Nephron progenitor cell (in vitro differentiated cells): ENCODE data around the gene DNAJC8.

Experiments used
- DNase-seq: peaks from one replicate; pipeline ENCODE4 v3.0.0; 2021
- H3K27ac Mint-ChIP-seq: 2 replicates; pipeline ENCODE4 v1.8.0; 2021; ENCODE audit warnings: mild to moderate bottlenecking, moderate library complexity, mixed read lengths
- H3K27me3 Mint-ChIP-seq: 2 replicates; pipeline ENCODE4 v1.8.0; 2021; ENCODE audit warnings: mild to moderate bottlenecking, low read depth, mixed read lengths; ENCODE audit not compliant: poor library complexity
- H3K36me3 Mint-ChIP-seq: 2 replicates; pipeline ENCODE4 v1.8.0; 2021; ENCODE audit warnings: low read depth, mixed read lengths
- H3K4me1 Mint-ChIP-seq: 2 replicates; pipeline ENCODE4 v1.8.0; 2021; ENCODE audit warnings: mixed read lengths
- H3K4me3 Mint-ChIP-seq: 2 replicates; pipeline ENCODE4 v1.8.0; 2021; ENCODE audit warnings: mild to moderate bottlenecking, moderate library complexity, mixed read lengths
- H3K9me3 Mint-ChIP-seq: 2 replicates; pipeline ENCODE4 v1.8.0; 2021; ENCODE audit warnings: mild to moderate bottlenecking, moderate library complexity, mixed read lengths
- TF ChIP-seq, protein P1 (sequence below): fragments of 200-600 bp; sonication (generic); IDR thresholded peaks from 2 replicates; pipeline ENCODE4 v1.5.0; 2021; ENCODE audit warnings: antibody characterized with exemption

DNAJC8 gene

DNA sequence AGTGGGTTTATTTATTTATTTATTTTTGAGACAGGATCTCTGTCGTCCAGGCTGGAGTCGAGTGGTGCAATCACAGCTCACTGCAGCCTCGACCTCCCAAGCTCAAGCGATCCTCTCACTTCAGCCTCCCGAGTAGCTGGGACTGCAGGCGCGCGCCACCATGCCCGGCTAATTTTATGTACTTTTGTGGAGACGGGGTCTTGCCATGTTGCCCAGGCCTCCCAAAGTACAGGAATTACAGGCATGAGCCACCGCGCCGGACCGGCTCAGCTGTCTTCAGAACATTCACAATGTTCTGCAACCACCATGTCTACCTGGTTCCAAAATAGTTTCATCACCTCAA is 406 bp upstream of the DNAJC8 start:
- Mint-ChIP-seq H3K9me3 (no peaks in the 10 kb centered on the region), H3K36me3 (peaks cover 7% of the 10 kb centered on the region), H3K27me3 (peaks cover 9% of the 10 kb centered on the region), H3K4me1 (peaks cover 26% of the 10 kb centered on the region), H3K4me3 (peak overlapping the region; percentile 97), H3K27ac (no peak overlapping the region)
- no peak for DNase-seq
- TF ChIP-seq, protein P1, sequence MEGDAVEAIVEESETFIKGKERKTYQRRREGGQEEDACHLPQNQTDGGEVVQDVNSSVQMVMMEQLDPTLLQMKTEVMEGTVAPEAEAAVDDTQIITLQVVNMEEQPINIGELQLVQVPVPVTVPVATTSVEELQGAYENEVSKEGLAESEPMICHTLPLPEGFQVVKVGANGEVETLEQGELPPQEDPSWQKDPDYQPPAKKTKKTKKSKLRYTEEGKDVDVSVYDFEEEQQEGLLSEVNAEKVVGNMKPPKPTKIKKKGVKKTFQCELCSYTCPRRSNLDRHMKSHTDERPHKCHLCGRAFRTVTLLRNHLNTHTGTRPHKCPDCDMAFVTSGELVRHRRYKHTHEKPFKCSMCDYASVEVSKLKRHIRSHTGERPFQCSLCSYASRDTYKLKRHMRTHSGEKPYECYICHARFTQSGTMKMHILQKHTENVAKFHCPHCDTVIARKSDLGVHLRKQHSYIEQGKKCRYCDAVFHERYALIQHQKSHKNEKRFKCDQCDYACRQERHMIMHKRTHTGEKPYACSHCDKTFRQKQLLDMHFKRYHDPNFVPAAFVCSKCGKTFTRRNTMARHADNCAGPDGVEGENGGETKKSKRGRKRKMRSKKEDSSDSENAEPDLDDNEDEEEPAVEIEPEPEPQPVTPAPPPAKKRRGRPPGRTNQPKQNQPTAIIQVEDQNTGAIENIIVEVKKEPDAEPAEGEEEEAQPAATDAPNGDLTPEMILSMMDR, result no peak

DNA sequence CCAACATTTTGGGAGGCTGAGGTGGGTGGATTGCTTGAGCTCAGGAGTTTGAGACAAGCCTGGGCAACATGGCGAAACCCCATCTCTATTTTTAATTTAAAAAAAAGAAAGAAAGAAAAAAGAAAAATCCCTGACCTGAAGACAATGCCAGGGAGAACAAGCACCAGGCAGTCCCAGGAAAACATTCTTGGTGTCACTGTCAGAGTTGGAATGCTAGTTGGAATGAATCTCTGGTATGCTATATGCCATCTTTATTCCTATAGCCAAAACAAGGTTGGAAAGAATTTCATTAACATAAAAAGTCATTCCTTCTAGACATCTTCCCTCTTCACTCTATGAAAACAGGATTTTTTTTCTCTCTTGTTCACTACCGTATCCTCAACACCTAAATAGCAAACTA is 2.8 kb downstream of the DNAJC8 start:
- DNase-seq, result no peak
- Mint-ChIP-seq H3K4me1 (peaks cover 26% of the 10 kb centered on the region), H3K9me3 (no peaks in the 10 kb centered on the region), H3K4me3 (peak overlapping the region; percentile 21), H3K36me3 (peaks cover 38% of the 10 kb centered on the region), H3K27ac (no peak overlapping the region), H3K27me3 (peaks cover 9% of the 10 kb centered on the region)
- TF ChIP-seq, protein P1, result no peak

GRCh38 chr1:28229089-28229488 is 3.7 kb downstream of the DNAJC8 start:
- Mint-ChIP-seq H3K4me1 (peaks cover 23% of the 10 kb centered on the region), H3K36me3 (peaks cover 44% of the 10 kb centered on the region), H3K27me3 (peaks cover 9% of the 10 kb centered on the region), H3K9me3 (no peaks in the 10 kb centered on the region), H3K4me3 (no peak overlapping the region), H3K27ac (no peak overlapping the region)
- TF ChIP-seq, protein P1, result no peak
- DNase-seq, result no peak

GRCh38 chr1:28213315-28213714 is 19.5 kb downstream of the DNAJC8 start:
- no peak overlapping the region for H3K27ac Mint-ChIP-seq
- no peak for DNase-seq
- no peaks in the 10 kb centered on the region for H3K27me3 Mint-ChIP-seq
- no peaks in the 10 kb centered on the region for H3K4me1 Mint-ChIP-seq
- H3K36me3 Mint-ChIP-seq, result peaks cover 26% of the 10 kb centered on the region
- no peaks in the 10 kb centered on the region for H3K9me3 Mint-ChIP-seq
- TF ChIP-seq, protein P1, result no peak
- H3K4me3 Mint-ChIP-seq, result no peak overlapping the region

DNA sequence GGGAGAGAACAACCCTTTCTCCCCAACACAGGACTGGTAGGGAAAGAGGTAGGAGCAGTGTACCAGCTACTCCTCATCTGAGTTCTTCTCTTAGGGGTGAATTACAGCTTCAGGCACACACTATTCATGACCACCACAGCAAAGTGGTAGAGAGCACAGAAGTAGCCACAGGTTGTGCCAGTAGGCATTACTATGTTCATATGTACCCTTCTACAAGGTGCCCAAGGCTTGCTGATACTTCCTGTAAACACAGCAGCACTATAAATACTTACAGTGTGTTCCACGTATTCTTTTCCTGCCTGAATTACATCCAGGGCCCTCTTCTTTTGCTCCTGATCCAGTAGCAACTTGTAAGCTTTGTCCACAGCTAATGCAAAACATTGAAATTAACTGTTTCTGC is 23.1 kb downstream of the DNAJC8 start:
- peak overlapping the region; percentile 42 for H3K27ac Mint-ChIP-seq
- TF ChIP-seq, protein P1, result no peak
- no peaks in the 10 kb centered on the region for H3K4me1 Mint-ChIP-seq
- H3K27me3 Mint-ChIP-seq, result no peaks in the 10 kb centered on the region
- no peaks in the 10 kb centered on the region for H3K9me3 Mint-ChIP-seq
- DNase-seq, result no peak
- no peak overlapping the region for H3K4me3 Mint-ChIP-seq
- H3K36me3 Mint-ChIP-seq, result peaks cover 32% of the 10 kb centered on the region

- Mint-ChIP-seq H3K27me3 (no peaks in the 10 kb centered on the region), H3K9me3 (no peaks in the 10 kb centered on the region), H3K27ac (no peak overlapping the region), H3K4me1 (no peaks in the 10 kb centered on the region), H3K36me3 (peaks cover 33% of the 10 kb centered on the region), H3K4me3 (no peak overlapping the region)
- peak; percentile 40 for DNase-seq
- TF ChIP-seq, protein P1, result peak; percentile 61
These were observed 23.9 kb downstream of the DNAJC8 start for GRCh38 chr1:28208818-28209441.
